DLD1 (cell line): ENCODE measurements around the gene LYAR.

ENCODE experiments used
- in situ Hi-C: cut with HindIII; loops from 2 replicates; pipeline ENCODE4 v1.10.0; 2017; ENCODE audit warnings: low sequenced_read_pairs

Gene LYAR

DNA sequence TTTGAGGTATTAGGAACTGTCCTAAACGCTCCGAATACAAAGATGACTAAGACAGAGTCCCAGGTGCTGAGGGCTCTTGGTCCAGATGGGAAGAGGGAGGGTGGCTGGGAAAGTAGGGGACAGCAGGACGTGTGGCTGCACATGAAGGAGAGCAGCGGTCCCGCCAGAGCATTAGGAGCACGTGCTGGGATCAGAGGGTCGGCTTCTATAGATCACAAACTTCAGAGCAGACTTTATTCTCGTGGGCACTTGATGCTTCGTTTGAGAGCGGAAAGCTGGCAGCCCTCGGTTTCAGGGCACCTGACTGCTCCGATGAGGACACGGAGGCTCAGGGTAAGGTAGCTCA is 26.2 kb upstream of the LYAR start:
- in situ Hi-C loops: no loop called here

DNA sequence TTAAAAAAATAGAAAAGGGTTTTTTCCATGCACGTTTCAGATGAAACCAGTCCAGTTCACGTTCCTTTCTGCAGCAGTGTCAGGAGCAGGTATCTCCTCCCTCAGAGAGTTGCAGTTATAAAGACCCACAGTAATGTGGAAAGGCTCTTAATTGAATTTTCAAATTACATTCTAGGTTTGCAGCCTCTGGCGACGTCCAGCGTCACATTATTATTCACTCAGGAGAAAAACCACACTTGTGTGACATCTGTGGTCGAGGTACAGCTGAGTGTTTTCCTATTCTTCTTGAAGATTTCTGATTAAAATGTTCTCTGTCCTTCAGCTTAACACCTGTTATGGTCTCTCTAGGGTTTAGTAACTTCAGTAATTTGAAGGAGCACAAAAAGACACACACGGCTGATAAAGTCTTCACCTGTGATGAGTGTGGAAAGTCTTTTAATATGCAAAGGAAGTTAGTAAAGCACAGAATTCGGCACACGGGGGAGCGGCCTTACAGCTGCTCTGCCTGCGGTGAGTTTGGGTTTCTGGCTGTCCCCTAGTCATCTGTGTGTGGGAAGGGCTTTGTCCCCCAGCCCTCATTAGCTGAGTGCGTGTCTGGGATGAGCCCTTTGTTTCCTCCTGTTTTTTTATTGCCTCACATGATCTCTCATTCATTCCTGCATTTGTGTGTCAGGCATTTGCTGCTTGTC is 25.7 kb upstream of the LYAR start:
- in situ Hi-C loops: no loop called here

DNA sequence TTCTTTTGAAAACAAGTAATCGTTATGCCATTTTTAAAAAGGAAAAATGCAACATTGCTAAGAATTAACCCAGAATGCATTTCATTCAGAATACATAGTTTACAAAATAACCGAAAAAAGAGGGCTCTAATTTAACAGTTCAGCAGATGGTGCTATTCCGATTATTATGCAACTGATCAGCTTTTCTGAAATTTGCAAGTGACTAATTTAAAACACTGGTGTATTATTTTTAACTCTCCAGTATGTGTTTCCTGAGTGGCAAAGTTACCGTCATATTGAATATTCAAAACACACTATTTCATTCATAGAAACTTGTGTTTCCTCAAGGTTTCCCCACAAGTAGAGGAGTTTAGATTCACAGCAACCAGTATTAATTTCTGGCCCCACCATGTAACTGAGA is 21.2 kb upstream of the LYAR start:
- in situ Hi-C loops: no loop called here

DNA sequence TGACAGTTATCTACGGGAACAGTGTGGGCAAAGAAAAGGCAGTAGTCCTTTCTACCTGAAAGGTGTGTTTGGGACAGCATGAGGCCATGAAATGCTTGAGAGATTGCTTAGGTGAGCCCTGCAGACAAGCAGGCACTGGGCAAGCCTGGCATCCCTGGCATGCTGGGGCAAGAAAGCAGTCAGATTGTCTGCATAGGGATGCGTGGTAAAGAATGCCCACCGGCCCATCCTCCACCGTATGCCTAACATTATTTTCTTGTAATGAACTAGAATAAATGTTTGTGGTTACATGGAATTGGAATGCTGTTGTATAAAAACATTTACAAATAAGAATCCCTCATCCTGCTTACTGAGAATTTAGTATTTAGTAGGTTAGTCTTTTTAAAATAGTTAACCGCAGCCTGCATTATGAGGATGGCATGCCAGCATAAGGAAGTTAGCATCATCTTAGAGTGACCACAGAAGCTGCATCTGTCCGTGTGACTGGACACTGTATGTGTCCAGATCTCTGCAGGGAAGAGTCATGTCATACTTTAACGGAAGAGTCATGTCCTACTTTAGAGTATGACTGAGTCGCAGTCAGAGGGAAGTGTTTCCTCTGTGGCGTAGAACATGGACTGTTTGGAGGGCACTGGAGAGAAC is 19.0 kb upstream of the LYAR start:
- in situ Hi-C loops: no loop called here

DNA sequence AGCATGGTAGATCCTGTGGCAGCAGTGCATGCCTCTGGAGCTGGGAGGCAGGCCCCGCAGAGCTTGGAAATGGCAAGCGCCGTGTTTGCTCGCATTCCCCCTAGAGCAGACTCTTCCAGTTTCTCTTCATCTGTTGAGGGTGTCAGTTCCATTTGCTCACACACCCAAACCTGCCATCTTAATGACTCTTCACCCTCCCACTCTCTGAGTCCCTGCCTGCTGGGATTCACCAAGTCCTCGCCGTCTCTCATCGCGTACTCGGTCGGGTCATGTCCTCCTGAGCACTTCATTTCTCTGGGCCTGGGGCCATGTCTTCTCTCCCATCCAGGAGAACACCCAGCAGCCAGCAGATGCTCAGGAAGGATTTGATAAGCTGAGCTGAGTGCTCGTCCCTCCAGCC is 17.0 kb upstream of the LYAR start:
- in situ Hi-C loops: no loop called here

DNA sequence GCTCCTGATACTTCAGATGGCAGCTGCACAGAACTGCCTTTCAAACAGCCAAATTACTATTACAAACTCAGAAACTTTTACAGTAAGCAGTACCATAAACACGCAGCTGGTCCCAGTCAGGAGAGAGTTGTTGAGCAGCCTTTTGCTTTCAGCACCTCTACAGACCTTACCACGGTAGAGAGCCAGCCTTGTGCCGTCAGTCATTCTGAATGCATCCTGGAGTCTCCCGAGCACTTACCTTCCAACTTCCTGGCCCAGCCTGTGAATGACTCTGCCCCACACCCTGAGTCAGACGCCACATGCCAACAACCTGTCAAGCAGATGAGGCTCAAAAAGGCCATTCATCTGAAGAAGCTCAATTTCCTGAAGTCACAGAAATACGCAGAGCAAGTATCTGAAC is 12.5 kb upstream of the LYAR start:
- in situ Hi-C loops: no loop called here

DNA sequence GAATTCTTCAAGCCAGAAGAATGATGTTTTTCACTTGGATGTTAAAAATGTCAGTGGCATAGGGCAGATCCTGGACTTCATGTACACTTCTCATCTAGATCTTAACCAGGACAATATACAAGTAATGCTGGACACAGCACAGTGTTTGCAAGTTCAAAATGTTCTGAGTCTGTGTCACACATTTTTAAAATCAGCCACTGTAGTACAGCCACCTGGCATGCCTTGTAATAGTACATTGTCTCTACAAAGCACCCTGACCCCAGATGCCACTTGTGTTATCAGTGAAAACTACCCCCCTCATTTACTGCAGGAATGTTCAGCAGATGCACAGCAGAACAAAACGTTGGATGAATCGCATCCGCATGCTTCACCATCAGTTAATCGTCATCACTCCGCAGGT is 12.0 kb upstream of the LYAR start:
- in situ Hi-C loops: no loop called here

DNA sequence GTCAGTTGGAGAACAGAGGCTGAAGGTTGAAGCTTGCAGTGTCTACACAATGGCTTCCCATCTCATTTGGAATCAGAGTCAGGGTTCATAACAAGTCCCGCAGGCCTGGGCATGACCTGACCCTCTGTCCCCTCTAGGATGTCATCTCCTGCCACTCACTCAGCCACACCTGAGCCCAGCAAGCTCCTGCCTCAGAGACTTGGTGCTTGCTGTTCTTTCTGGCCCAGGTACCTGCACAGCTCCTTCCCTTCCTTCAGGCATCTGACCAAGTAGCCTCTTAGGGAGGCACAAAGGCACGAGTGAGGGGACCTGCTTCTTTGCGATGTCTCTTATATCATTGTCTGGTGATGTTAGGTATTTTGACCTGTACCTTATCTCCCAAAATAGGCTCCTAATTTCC is 9.1 kb upstream of the LYAR start:
- in situ Hi-C loops: loop anchor here (25.0 kb wide), 1 partner anchor 238 kb away; the partner anchor contains the start of gene STX18

DNA sequence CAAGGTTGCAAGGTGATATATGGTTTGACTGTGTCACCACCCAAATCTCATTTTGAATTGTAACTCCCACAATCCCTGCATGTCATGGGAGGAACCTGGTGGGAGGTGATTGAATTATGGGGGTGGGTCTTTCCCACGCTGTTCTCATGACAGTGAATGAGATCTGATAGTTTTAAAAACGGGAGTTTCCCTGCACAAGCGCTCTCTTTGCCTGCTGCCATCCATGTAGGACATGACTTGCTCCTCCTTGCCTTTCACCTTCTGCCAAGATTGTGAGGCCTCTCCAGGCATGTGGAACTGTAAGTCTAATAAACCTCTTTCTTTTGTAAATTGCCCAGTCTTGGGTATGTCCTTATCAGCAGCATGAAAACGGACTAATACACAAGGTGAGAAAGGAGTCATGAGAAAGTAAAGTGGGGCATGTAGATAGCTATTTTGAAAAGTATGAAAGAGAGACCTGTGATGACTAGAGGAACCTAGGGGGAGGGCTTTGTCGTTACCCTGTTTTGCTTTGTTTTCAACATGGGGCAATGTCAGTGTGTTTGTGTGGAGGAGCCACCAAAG is 6.4 kb upstream of the LYAR start:
- in situ Hi-C loops: loop anchor here (25.0 kb wide), 1 partner anchor 241 kb away; the partner anchor contains the start of gene STX18

DNA sequence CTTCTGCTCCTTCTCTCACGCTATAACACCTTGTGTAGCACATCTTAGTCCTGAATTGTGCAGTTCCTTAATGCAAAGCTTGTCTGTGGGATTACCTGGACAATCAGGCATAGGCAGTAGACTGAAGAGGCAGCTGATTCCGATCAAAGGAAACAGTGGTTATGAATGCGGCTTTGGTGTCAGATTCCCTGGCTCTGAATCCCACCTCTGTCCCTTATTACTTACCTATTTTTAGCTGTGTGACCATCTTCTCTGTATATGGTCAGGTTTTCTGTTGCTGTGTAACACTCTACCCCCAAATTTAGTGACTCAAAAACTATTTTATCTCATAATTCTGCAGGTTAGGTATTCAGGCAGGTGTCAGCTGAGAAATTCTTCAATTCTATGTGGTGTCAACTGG is 3.3 kb upstream of the LYAR start:
- in situ Hi-C loops: loop anchor here (25.0 kb wide), 1 partner anchor 244 kb away; the partner anchor contains the start of gene STX18

DNA sequence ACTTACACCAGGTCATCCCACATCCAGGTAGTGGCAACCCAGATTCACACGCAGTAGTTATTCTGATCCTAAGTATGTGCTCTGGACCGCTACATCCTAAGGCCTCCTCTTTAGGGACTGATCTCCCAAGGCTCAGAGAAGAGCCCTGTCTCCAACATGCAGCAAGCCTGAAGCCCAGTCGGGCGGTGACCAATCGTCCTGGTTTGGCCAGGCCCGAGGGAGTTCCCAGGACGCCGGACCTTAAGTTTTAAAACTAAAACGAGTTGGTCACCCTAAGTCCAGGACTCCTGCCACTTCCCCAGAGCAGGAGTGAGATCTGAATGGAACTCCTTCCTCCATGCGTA is 385 bp downstream of the LYAR start:
- in situ Hi-C loops: loop anchor here (25.0 kb wide), 1 partner anchor 248 kb away; the partner anchor contains the start of gene STX18

DNA sequence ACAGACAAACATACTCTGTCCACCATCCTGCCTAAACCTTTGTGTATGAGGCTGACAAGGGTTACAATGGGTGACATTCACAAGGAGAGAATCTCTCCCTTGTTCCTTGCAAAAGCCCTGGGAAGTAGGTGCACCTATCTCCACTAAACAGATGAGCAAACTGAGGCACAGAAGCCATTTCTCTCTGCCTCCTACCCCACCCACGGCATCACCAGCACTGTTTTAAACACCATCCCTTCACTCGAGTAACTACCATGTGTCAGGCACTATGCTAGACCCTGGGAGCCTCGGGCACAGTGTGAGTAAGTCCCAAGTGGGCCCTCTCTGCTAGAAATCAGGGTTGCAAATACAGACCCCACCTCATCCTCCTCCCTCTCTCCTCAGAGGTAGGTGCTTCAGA is 899 bp downstream of the LYAR start:
- in situ Hi-C loops: loop anchor here (25.0 kb wide), 1 partner anchor 248 kb away; the partner anchor contains the start of gene STX18

DNA sequence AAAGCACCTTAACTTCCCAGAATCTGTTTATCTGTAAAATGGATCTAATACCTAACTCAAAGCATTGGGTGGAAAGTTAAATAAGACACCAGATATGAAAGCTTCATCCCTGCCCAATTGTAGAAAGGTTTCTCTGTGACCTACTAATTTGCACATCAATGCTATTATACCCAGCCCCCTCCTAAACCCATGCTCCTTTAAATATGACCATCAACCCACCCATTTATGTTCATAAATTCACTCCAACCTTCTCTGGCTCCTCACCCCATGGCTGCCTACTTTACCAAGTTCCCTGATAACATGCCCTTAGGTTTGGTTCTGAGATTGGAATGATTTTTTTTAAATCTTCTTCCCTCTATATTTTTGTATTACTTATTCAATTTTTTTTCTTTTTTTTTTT is 1.9 kb downstream of the LYAR start:
- in situ Hi-C loops: loop anchor here (25.0 kb wide), 1 partner anchor 249 kb away; the partner anchor contains the start of gene STX18

DNA sequence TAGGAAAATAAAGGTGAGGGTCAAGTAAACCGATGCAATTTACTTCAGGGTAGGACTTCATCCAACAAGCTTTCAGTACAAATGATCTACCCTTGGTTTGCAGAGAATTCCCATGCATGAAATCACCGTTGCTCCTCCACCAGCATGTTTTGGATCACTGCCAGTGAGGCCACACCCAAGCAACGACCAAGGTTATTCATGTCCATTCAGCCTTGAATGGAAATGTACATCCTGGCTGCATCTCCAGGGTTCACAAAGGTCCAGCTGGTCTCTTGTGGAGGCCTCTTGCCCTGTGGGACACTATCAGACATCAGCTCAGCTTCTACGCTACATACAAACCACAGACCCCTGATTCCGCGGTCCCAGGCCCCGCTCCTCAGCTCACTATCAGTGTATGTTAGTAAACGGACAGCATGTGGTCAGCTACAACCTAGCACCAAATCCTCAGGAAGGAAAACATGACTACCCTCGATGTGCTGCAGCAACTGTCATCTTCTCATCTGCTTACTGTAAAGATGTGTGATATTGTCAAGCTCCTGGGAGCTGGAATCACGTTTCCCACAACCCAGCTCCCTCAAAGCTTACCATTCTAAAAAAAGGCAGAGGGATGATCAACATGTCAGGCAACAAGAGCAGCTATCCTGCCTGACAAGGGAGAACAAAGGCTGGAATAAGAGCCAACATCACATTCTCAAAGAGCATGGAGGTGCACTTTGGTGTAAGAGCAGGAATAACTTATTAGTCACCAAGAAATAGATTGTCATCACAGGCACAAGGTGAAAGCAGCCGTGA is 4.9 kb downstream of the LYAR start:
- in situ Hi-C loops: loop anchor here (5.0 to 25.0 kb wide), 2 partner anchors 82 to 252 kb away; partner anchors contain the start of gene STX18

DNA sequence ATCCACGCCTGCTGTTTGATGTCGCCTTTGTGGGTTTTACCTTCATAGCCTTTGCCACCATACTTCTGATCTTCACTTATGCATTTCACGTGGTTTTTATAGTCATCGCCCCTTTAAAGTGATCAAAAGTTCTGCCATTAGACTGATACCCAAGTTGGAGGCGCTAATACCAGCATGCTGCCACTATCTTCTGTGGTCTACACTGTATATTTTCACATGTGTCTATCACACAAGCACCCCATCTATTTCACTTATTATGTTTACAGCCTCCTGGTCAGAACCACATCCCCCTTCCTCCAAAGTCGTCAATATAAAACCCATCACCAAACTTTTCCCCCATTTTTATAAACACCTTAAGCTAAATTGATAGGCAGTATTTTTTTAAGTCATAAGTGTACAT is 8.2 kb downstream of the LYAR start:
- in situ Hi-C loops: loop anchor here (5.0 to 25.0 kb wide), 2 partner anchors 86 to 256 kb away; partner anchors contain the start of gene STX18

DNA sequence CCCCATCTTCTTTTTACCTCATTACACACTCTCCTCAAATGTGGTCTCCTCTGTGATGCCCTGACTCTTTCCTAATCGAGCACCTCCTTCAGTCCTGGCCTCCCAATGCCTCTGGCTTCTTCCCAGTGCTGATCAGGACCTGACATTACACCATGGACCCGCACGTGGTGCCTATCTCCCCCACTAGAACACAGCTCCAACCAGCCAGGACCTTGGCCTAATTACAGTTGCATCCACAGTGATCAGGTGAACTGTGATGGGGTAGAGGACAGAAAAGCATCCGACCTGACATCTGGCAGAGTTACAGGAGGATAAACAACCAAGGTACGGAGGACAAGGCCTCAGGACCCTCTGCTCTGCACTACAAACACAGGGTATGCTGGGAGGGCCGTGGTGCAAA is 12.4 kb downstream of the LYAR start:
- in situ Hi-C loops: loop anchor here (25.0 kb wide), 1 partner anchor 260 kb away; the partner anchor contains the start of gene STX18

DNA sequence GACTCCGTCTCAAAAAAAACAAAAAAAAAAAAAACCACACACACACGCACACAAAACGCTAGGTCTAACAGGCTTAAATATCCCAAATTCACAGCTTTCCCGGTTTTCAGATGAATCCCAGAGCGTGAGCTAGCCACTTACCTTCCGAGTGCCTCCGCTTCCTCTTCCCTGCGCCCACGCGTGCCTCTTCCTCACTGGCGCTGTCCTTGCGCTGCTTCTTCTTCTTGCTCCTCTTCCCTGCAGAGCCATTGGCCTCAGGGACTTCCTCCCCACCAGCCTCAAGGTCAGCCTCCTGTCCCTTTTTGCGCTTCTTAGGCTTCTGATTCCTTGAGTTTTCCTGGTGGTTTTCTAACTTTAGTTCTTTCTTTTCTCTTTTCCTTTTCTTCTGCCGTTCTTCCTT is 15.7 kb downstream of the LYAR start:
- in situ Hi-C loops: no loop called here

DNA sequence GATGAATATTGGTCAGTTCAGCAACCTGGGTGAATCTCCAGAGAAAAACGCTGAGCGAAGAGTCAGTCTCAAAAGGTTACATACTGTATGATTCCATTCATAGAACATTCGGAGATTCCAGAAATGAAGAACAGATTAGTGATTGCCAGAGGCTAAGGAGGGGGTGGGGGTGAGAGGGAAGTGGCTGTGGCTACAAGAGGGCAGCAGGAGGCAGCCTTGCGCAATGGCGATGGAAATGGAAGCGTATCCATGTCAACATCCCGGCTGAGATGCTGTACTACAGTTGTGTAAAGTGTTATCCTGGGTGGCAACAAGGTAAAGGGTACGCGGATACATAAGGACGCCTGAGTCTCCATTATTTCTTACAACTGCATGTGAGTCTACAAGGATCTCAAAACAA is 18.0 kb downstream of the LYAR start:
- in situ Hi-C loops: no loop called here

DNA sequence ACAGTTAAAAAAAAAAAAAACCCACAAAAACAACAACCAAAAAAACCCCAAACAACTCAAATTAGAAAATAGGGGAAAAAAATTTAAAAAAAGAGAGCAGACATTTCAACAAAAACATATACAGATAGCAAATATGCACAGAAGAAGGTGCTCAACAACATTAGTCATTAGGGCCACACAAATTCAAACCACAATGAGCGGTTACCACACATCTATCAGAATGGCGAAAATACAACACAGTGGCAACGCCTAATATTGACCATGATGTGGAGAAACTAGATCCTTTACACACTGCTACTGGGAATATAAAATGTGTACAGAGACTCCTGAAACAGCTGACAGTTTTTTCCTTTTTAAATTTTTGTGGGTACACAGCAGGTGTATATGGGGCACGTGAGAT is 19.4 kb downstream of the LYAR start:
- in situ Hi-C loops: no loop called here

DNA sequence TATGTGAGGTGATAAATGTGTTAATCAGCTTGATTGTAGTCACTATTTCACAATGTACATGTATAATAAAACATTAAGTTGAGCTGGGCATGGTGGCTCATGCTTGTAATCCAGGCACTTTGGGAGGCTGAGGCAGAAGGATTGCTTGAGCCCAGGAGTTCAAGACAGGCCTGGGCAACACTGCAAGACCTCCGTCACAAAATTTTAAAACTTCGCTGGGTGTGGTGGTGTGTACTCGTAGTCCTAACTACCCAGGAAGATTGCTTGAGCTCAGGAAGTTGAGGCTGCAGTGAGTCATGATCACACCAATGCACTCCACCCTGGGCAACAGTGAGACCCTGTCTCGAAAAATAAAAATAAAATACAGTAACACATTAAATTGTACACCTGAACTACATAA is 20.1 kb downstream of the LYAR start:
- in situ Hi-C loops: no loop called here

DNA sequence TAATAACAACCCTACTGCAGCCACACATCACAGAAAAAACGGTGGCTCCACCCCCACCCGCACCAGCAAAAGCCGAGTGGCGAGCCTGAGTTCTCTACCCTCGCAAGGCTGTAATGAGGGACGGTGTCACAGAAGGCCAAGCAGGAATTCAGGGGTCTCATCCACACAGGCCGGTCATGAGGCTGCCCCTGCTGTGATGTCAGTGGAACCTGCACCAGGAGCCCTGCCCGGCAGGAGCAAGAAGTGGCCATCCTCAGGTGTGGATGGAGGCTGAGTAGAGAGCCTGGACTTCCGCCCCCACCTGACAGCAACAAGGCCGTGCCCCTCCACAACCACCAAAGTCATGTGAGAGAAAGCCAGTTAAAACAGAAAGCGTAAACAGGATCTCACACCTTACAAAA is 20.6 kb downstream of the LYAR start:
- in situ Hi-C loops: no loop called here
